ENCODE measurements around the gene CPN2.

- TF ChIP-seq POLR2A (IDR thresholded peaks at IDR 0.05): no peak
- no peak for TF ChIP-seq CTCF (IDR thresholded peaks at IDR 0.05)
These were observed 1.6 kb upstream of the CPN2 start for GRCh38 chr3:194352667-194353246.
